ENCODE results near the gene PRSS1.

GRCh38 chr7:142796501-142797390 lies 47.5 kb downstream of the PRSS1 start:
- TF ChIP-seq CTCF (conservative IDR thresholded peaks at IDR 0.05; ENCODE audit: low read depth in 2 of 2) (no peak), EZH2 (IDR thresholded peaks at IDR 0.05; ENCODE audit: low read depth, unreplicated experiment) (no peak), POLR2AphosphoS5 (IDR thresholded peaks at IDR 0.05; ENCODE audit: low read depth) (no peak), EZH2phosphoT487 (IDR thresholded peaks at IDR 0.05; ENCODE audit: unreplicated experiment) (no peak)

Measured in GM23338 (cell line).